Measurements from ENCODE around the gene SLC34A2.

DNA sequence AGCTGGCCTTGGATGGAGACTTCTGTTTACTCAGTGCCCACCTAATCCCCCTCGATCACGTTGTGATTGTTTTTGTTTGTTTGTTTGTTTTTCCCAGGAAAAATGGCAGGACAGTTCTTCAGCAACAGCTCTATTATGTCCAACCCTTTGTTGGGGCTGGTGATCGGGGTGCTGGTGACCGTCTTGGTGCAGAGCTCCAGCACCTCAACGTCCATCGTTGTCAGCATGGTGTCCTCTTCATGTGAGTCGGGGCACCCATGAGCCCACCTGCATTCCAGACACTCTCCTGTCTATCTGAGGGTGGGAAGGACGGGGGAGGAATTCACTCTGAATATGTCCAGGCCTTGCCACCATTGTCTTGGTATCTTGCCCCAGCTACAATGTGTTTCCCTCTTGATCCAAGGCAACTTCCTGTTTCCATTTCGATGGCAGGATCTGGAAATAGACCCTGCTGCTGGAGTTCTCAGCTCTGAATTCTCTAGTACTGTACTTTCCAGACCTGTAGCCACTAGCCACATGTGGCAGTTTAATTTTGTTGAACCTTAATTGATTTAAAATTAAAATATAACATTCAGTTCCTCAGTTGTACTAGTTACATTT lies 10.5 kb downstream of the SLC34A2 start:
- no peak for TF ChIP-seq CTCF (IDR thresholded peaks at IDR 0.05)
- TF ChIP-seq POLR2A (IDR thresholded peaks at IDR 0.05) = no peak
